KBM-7 (cell line): ENCODE results near the gene FAM50A.
A peak's percentile ranks its signal among the peaks of the same experiment; 100 is the strongest.

Source experiments
- DNase-seq: peaks from one replicate; pipeline ENCODE4 v3.0.0-alpha.2; 2015
- in situ Hi-C: fragments of 300-500 bp; cut with MboI; formaldehyde crosslinking; loops from 2 replicates; pipeline ENCODE4 v1.14.3; 2020; ENCODE audit warnings: low sequenced_read_pairs, low pct_unique_long_range_greater_than_20kb, mixed read lengths

FAM50A gene

GRCh38 chrX:154436374-154436982 is 7.5 kb upstream of the FAM50A start:
- no peak for DNase-seq
- in situ Hi-C loops = no loop called here

GRCh38 chrX:154436983-154437752 is 6.8 kb upstream of the FAM50A start, which contains the start of gene GDI1:
Gene GDI1 (plus strand): TSS chrX:154437154. CDS start chrX:154437255, 101 bp downstream.
- in situ Hi-C loops = no loop called here
- no peak for DNase-seq

DNA sequence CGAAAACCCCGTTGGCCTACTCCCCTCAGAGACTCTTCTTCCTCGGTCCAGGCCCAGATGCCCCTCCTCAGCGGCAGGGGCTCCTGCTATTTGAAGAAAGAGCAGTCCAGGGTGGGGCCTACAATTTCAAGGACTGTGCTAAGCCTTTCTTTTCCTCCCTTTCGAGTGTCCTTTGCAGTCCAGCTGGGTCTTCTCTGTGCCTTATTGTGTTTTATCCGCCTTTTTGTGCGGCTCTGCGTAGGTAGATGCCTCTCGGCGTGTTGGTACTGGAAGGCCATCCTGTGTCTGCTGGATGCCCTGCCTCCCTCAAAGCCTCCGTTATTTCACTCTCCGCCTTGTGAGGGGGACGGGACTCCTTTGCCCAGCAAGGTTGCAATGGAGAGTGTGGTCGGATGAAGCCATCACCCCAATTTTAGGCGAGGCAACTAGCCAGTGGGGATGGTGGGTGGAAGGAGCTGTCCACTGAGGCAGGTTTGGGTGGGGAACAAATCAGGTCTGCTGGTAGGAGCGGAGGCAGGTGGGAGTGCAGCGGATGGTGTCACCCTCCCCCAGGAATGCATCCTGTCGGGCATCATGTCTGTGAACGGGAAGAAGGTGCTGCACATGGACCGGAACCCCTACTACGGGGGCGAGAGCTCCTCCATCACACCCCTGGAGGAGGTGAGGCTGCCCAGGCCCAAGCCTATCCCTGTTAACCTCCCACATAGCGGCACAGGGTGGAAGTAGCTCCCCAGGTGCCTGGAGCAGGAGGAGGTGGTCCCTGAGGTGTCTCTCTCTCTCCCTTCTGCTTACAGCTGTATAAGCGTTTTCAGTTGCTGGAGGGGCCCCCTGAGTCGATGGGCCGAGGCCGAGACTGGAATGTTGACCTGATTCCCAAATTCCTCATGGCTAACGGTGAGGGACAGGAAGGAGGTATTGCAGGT is 5.7 kb upstream of the FAM50A start:
- in situ Hi-C loops = no loop called here
- DNase-seq = no peak

- in situ Hi-C loops = no loop called here
- DNase-seq = no peak
Observed at GRCh38 chrX:154439841-154440240, 4.1 kb upstream of the FAM50A start.

DNA sequence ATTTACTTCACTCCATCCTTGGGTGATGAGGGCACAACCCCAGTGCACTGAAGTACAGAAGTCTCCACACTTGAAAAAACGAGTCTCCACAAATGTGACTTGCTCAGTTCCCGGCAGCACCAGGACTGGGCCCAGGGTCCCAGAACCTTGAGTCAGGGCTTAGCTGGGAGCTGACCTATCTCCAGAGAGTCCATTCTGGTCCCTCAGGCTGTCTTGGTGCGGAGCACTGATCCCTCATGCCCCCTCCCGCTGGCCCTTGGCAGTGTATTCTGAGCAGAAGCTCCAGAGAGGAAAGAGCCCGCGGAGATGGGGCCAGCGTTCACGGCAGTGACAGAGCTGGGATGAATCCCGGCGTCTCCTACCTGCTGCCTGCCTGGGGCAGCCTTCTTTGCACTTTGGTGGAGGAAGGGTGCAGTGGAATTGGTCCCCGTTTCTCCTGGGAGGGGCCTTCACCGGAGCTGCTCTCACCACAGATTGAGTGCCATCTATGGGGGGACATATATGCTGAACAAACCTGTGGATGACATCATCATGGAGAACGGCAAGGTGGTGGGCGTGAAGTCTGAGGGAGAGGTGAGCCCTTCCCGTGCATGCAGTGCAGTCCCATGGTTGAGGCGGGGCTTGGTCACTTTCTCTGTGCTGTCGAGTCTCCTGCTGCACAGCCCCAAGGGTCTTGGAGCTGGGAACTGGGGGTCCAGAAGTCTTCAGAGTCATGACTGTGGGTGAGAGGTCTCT is 3.2 kb upstream of the FAM50A start:
- DNase-seq = no peak
- in situ Hi-C loops = no loop called here

GRCh38 chrX:154441564-154441963 is 2.4 kb upstream of the FAM50A start:
- DNase-seq = no peak
- in situ Hi-C loops = no loop called here

GRCh38 chrX:154441984-154442707 is 1.8 kb upstream of the FAM50A start:
- in situ Hi-C loops = no loop called here
- no peak for DNase-seq

DNA sequence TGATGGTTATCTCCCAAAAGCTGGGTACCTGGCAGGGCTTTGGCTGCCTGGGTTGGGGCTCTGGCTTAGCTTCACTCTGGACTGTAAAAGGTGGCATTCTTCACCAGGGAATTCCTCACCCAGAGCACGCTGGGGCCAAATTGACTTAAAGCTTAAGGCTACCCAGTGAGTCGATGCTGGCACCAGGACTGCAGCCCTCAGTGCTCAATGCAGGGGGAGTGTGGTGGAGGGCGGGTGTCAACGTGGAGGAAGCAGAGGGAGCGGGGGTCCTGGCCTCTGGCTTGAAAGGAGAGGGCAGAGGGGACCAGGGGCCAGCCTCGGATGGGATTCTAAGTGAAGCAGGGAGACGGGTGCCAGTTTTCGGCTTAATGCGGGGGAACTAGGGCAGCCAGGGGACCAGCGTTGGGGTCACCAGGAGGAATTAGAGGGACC is 446 bp upstream of the FAM50A start:
- no peak for DNase-seq
- in situ Hi-C loops = no loop called here

- in situ Hi-C loops = no loop called here
- DNase-seq = no peak
Observed at GRCh38 chrX:154444755-154445246, 860 bp downstream of the FAM50A start.

DNA sequence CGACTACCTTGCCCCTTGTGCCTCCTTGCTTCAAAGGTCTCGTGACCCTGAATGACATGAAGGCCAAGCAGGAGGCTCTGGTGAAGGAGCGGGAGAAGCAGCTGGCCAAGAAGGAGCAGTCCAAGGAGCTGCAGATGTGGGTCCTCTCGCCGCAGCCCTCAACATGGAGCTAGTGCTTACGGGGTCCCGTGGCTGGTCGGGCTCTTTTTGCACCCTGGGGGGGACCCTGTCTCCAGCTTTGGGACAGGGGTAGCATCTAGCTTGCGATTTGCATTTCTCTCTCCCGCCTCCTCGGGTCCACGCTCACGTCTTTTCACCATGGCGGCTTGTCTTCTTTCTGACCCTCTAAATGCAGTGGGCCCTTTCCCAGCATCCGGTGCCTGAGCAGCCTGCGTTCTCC is 1.8 kb downstream of the FAM50A start:
- no peak for DNase-seq
- in situ Hi-C loops = no loop called here

DNA sequence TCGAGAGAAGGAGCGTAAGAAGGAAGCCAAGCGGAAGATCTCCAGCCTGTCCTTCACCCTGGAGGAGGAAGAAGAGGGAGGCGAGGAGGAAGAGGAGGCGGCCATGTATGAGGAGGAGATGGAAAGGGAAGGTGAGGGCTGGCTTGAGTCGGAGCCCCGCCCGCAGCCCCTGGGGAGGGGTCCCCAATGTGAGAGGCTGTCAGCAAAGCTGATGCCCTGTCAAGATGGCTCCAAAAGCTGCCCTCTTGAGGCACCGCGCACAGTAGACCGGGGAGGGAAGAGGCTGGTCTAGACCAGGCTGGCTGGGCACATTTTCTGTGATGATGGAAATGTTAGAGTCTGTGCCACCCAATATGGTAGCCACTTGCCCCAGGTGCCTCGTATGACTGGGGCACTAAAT is 2.5 kb downstream of the FAM50A start:
- in situ Hi-C loops = no loop called here
- DNase-seq = no peak

- in situ Hi-C loops = no loop called here
- no peak for DNase-seq
Observed at GRCh38 chrX:154448484-154448883, 4.5 kb downstream of the FAM50A start.

DNA sequence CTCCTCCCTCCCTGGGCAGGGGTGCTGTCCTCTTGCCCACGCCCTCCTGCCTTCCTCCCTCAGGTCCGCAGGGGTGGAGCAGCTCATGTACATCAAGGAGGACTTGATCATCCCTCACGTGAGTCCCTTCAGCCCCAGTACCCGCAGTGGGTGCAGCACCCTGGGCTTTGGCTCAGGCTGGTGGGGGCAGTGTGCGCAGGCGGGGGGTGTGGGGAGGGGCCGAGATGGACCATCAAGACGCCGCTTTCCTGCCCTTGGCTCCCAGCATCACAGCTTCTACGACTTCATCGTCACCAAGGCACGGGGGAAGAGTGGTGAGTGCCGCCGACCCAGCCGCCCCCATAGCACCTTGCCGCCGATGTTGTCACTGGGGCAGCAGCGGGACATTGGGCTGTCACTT is 5.7 kb downstream of the FAM50A start:
- in situ Hi-C loops = no loop called here
- DNase-seq = no peak

DNA sequence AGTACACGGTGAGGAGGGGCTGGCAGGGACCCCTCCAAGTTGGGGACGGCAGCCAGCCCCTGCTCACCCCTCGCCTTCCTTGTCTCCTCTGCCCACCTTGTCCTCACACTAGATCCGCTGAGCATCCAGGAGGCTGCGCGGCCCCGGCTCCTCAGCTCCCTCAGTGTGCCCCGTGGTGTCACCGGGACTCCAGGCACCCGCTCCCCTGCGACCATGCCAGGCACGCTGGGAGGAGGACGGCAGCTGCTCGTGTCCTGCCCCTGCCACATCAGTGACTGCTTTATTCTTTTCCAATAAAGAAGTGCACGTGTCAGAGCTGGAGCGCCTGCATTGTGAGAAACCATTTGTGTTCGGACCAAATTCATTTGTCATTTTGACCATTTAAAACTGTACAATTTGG is 6.4 kb downstream of the FAM50A start:
- in situ Hi-C loops = no loop called here
- no peak for DNase-seq

DNA sequence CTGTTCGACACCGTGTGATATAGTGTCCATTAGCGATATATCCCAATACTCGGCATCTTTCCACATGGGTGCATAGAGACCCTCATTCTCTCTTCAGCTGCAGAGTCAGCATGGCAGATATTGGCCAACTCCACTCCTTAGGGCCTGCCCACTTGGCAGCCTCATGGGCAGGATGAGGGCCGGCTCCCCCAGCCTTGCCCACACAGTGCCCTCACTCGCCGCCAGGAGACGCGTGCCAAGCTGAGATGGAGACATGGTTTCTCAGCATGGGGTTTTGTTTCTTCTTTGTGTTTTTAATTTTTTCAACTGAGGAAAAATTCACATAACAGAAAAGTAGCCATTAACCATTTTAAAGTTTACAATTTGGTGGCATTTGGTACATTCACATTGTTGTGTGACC is 8.9 kb downstream of the FAM50A start:
- DNase-seq = no peak
- in situ Hi-C loops = no loop called here

DNA sequence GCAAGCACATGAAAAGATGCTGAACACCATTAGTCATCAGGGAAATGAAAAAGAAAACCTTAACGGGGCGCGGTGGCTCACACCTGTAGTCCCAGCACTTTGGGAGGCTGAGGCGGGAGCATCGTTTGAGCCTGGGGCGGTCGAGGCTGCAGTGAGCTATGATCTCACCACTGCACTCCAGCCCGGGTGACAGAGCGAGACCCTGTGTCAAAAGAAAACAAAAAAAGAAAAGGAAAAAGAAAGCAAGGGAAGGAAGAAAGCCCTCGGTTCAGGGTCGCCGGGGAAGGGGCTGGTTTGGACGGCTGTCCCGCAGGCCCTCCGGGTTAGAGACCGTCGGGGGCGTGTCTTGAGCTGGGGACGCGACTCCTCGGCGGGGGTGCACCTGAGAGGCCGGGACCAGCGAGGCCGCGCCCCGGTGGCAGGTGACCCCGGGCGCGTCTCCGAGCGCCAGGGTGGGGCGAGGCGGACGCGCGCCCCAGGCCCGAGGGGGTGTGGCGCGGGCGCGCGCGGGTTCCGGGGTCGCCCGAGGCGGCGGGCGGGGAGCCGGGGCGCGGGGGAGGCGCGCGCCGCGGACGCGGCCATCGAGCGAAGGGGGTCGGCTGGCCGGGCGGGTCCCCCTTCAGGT is 13.7 kb downstream of the FAM50A start:
- peak; percentile 47 for DNase-seq
- in situ Hi-C loops = no loop called here

- DNase-seq = no peak
Observed at GRCh38 chrX:154458116-154458953, 14.4 kb downstream of the FAM50A start, which contains the start of gene PLXNA3. Gene PLXNA3 (plus strand): TSS chrX:154458281. CDS start chrX:154460184, 1,903 bp downstream.

More at GRCh38 chrX:154458116-154458953, 14.4 kb downstream of the FAM50A start, which contains the start of gene PLXNA3:
- in situ Hi-C loops = no loop called here
